22Rv1 (cell line): ENCODE data around the gene CNTN1.

Source experiments
- CTCF ChIP-seq: fragments of 450-650 bp; IDR thresholded peaks from 2 replicates; pipeline ENCODE4 v1.5.1; 2017; ENCODE audit warnings: mild to moderate bottlenecking
- ZFX ChIP-seq: fragments of 450-650 bp; IDR thresholded peaks from 2 replicates; pipeline ENCODE4 v1.6.1; 2017; ENCODE audit warnings: antibody characterized with exemption, borderline replicate concordance

- no peak for TF ChIP-seq CTCF
- TF ChIP-seq ZFX, result no peak
These were observed 43.7 kb upstream of the CNTN1 start for GRCh38 chr12:40648519-40648918.
